IMR-90 (cell line): Measurements from ENCODE around the gene GPATCH2. TPM values are rescaled to one million over a fixed set of nuclear protein-coding genes. Genes with fewer than 3 reads are reported as not detected.

ENCODE experiments used
- ATAC-seq: fragments of 200-7000 bp; cut with Tn5 transposase; 2 replicates; pipeline ENCODE4 v1.9.1; 2020; ENCODE audit warnings: low read depth, mild to moderate bottlenecking, moderate library complexity
- BruUV-seq: library from RNA; stranded (reverse); fragments of 400-500 nt; replicated peaks from 2 replicates; lab custom pipeline; 2021; lab: Mats Ljungman, UMichigan
- CTCF ChIA-PET: fragments of 300-600 bp; formaldehyde crosslinking; extraction: SDS; loops from one replicate; lab custom pipeline; 2021; ENCODE audit warnings: antibody characterized with exemption; lab: Yijun Ruan, JAX
- POLR2A ChIA-PET: fragments of 300-600 bp; sonication (Branson Sonifier 250); formaldehyde crosslinking; loops from one replicate; lab custom pipeline; 2022; ENCODE audit warnings: antibody characterized with exemption; ENCODE audit not compliant: unreplicated experiment; lab: Charles Lee
- DNase-seq: peaks from one replicate; pipeline ENCODE4 v3.0.0; 2013
- H2AFZ ChIP-seq: replicated peaks from 2 replicates; pipeline ENCODE3; 2013; ENCODE audit warnings: low read length, mild to moderate bottlenecking; ENCODE audit not compliant: poor library complexity
- H2AK5ac ChIP-seq: 2 replicates; pipeline ENCODE4 v1.6.1; 2013; ENCODE audit warnings: low read depth, low read length, inconsistent platforms
- H2AK9ac ChIP-seq: replicated peaks from 2 replicates; pipeline ENCODE3; 2013; ENCODE audit warnings: mild to moderate bottlenecking, low read depth, low read length, moderate library complexity; ENCODE audit not compliant: poor library complexity
- H2BK120ac ChIP-seq: 2 replicates; pipeline ENCODE4 v1.6.1; 2013; ENCODE audit warnings: low read depth, low read length, inconsistent platforms
- H2BK15ac ChIP-seq: 3 replicates; pipeline ENCODE4 v1.6.1; 2013; ENCODE audit warnings: low read depth, low read length, inconsistent platforms
- H2BK20ac ChIP-seq: 2 replicates; pipeline ENCODE4 v1.6.1; 2013; ENCODE audit warnings: low read depth, mild to moderate bottlenecking, inconsistent platforms, low read length, moderate library complexity
- H2BK5ac ChIP-seq: 2 replicates; pipeline ENCODE4 v1.6.1; 2013; ENCODE audit warnings: mild to moderate bottlenecking, low read depth, low read length, inconsistent platforms; ENCODE audit not compliant: poor library complexity, severe bottlenecking
- H3K14ac ChIP-seq: replicated peaks from 2 replicates; pipeline ENCODE4 v1.6.1; 2013; ENCODE audit warnings: low read depth, low read length, inconsistent platforms
- H3K18ac ChIP-seq: 2 replicates; pipeline ENCODE4 v1.6.1; 2013; ENCODE audit warnings: low read depth, low read length, control low read depth
- H3K23ac ChIP-seq: 2 replicates; pipeline ENCODE4 v1.6.1; 2013; ENCODE audit warnings: low read depth, low read length, inconsistent platforms
- H3K27ac ChIP-seq: 2 replicates; pipeline ENCODE4 v1.5.1; 2013; ENCODE audit warnings: mild to moderate bottlenecking, control low read depth, low read length; ENCODE audit not compliant: insufficient read depth
- H3K27me3 ChIP-seq: 2 replicates; pipeline ENCODE4 v1.6.1; 2013; ENCODE audit warnings: low read length; ENCODE audit not compliant: control insufficient read depth, insufficient read depth
- H3K36me3 ChIP-seq: 2 replicates; pipeline ENCODE4 v1.6.1; 2013; ENCODE audit warnings: low read length, mixed read lengths; ENCODE audit not compliant: control insufficient read depth, insufficient read depth
- H3K4ac ChIP-seq: 2 replicates; pipeline ENCODE4 v1.6.1; 2013; ENCODE audit warnings: low read depth, low read length, inconsistent platforms
- H3K4me1 ChIP-seq: 2 replicates; pipeline ENCODE4 v1.6.1; 2013; ENCODE audit warnings: low read length, mixed read lengths; ENCODE audit not compliant: control insufficient read depth, insufficient read depth
- H3K4me2 ChIP-seq: 2 replicates; pipeline ENCODE4 v1.6.1; 2013; ENCODE audit warnings: low read depth, mild to moderate bottlenecking, control low read depth, low read length, moderate library complexity
- H3K4me3 ChIP-seq: 2 replicates; pipeline ENCODE4 v1.5.1; 2013; ENCODE audit warnings: low read depth, mild to moderate bottlenecking, control low read depth, low read length, moderate library complexity; ENCODE audit not compliant: insufficient read depth
- H3K56ac ChIP-seq: 2 replicates; pipeline ENCODE4 v1.6.1; 2013; ENCODE audit warnings: low read length, inconsistent platforms; ENCODE audit not compliant: insufficient read depth; ENCODE audit errors: extremely low read depth
- H3K79me1 ChIP-seq, 2 experiments: 2 replicates each; pipeline ENCODE4 v1.6.1; 2013; ENCODE audit warnings: low read length in 2 of 2, inconsistent platforms in 1 of 2, low read depth in 1 of 2
- H3K9ac ChIP-seq: 2 replicates; pipeline ENCODE4 v1.6.1; 2013; ENCODE audit warnings: low read depth, low read length, control low read depth
- H3K9me1 ChIP-seq: 2 replicates; pipeline ENCODE4 v1.6.1; 2013; ENCODE audit warnings: low read length, inconsistent platforms; ENCODE audit not compliant: insufficient read depth
- H3K9me3 ChIP-seq: 2 replicates; pipeline ENCODE4 v1.6.1; 2013; ENCODE audit warnings: low read length; ENCODE audit not compliant: control insufficient read depth, insufficient read depth
- H4K20me1 ChIP-seq: 2 replicates; pipeline ENCODE4 v1.6.1; 2013; ENCODE audit warnings: low read length, inconsistent platforms; ENCODE audit not compliant: insufficient read depth
- H4K5ac ChIP-seq: 2 replicates; pipeline ENCODE4 v1.6.1; 2013; ENCODE audit warnings: mild to moderate bottlenecking, low read depth, low read length, control low read depth
- H4K8ac ChIP-seq, 2 experiments: 2 replicates each; pipeline ENCODE4 v1.6.1; 2013; ENCODE audit warnings: low read depth in 2 of 2, low read length in 2 of 2, control low read depth in 1 of 2, inconsistent platforms in 1 of 2
- H4K91ac ChIP-seq: 2 replicates; pipeline ENCODE4 v1.6.1; 2013; ENCODE audit warnings: low read depth, low read length, inconsistent platforms; ENCODE audit not compliant: insufficient read depth
- CEBPB ChIP-seq: IDR thresholded peaks from 2 replicates; pipeline ENCODE4 v1.6.1; 2012; ENCODE audit warnings: low read depth, low read length, improper control_type of control experiment
- CHD1 ChIP-seq: IDR thresholded peaks from 2 replicates; pipeline ENCODE4 v1.6.1; 2012; ENCODE audit warnings: low read depth, low read length, improper control_type of control experiment
- MAZ ChIP-seq: IDR thresholded peaks from 2 replicates; pipeline ENCODE4 v1.6.1; 2012; ENCODE audit warnings: low read depth, mild to moderate bottlenecking, low read length, improper control_type of control experiment, moderate library complexity, borderline replicate concordance
- NFE2L2 ChIP-seq: fragments of 150-350 bp; IDR thresholded peaks from 2 replicates; pipeline ENCODE4 v1.6.1; 2016; ENCODE audit warnings: low read depth, mild to moderate bottlenecking, low read length
- POLR2A ChIP-seq: IDR thresholded peaks from 2 replicates; pipeline ENCODE4 v1.6.1; 2012; ENCODE audit warnings: mild to moderate bottlenecking, low read depth, low read length
- RAD21 ChIP-seq: IDR thresholded peaks from 2 replicates; pipeline ENCODE4 v1.6.1; 2012; ENCODE audit warnings: low read length, improper control_type of control experiment
- RFX5 ChIP-seq: IDR thresholded peaks from 2 replicates; pipeline ENCODE4 v1.8.0; 2012; ENCODE audit warnings: low read depth, mild to moderate bottlenecking, low read length, moderate library complexity
- WGBS, 2 experiments: methylation state at CpG; one replicate each; pipeline versions ENCODE4 v1.1.5 to v1.1.7; 2013; ENCODE audit warnings: missing lambda C conversion rate in 2 of 2; ENCODE audit not compliant: insufficient read length in 1 of 2; ENCODE audit errors: extremely low coverage in 2 of 2; 5-methylcytosine and 5-hydroxymethylcytosine counted together
- dilution Hi-C: fragments of 300-500 bp; cut with HindIII; formaldehyde crosslinking; loops from one replicate; pipeline ENCODE4 v1.14.3; 2018; ENCODE audit warnings: low sequenced_read_pairs; ENCODE audit not compliant: unreplicated experiment
- in situ Hi-C: fragments of 300-500 bp; cut with MboI; formaldehyde crosslinking; loops from 3 replicates; pipeline ENCODE4 v1.14.3; 2019; ENCODE audit warnings: low sequenced_read_pairs, inconsistent platforms, mixed read lengths
- intact Hi-C: fragments of 100-400 bp; cut with micrococcal nuclease; formaldehyde crosslinking; loops from 2 replicates; pipeline ENCODE4 v1.10.0; 2022
- polyA plus RNA-seq, 3 experiments: library from polyadenylated mRNA; depleted of rRNA; stranded (reverse); fragments of >200 nt; gene quantifications; 2 replicates each; pipeline ENCODE4 v1.2.3, GENCODE V29; 2012; ENCODE audit warnings: low replicate concordance in 1 of 3
- total RNA-seq: library from RNA; depleted of rRNA; stranded (reverse); fragments of >200 nt; gene quantifications from 2 replicates; pipeline ENCODE4 v1.2.3, GENCODE V29; 2012
- TF ChIP-seq, protein P1 (sequence below): conservative IDR thresholded peaks from 2 replicates; pipeline ENCODE4 v1.5.1; 2012; ENCODE audit warnings: mild to moderate bottlenecking, low read depth, low read length, improper control_type of control experiment
- TF ChIP-seq, protein P2 (sequence below): fragments of 150-350 bp; IDR thresholded peaks from 2 replicates; pipeline ENCODE4 v1.6.1; 2017; ENCODE audit warnings: mild to moderate bottlenecking, antibody characterized with exemption, low read length, low read depth
- TF ChIP-seq, protein P3 (sequence below): fragments of 150-350 bp; IDR thresholded peaks from 2 replicates; pipeline ENCODE4 v1.6.1; 2016; ENCODE audit warnings: low read depth, mild to moderate bottlenecking, low read length, moderate library complexity, borderline replicate concordance

The GPATCH2 gene
- total and polyA plus RNA-seq, 2 of the 4 experiments (the other 2 are of a cell fraction), result 4.7 to 11.8 TPM

DNA sequence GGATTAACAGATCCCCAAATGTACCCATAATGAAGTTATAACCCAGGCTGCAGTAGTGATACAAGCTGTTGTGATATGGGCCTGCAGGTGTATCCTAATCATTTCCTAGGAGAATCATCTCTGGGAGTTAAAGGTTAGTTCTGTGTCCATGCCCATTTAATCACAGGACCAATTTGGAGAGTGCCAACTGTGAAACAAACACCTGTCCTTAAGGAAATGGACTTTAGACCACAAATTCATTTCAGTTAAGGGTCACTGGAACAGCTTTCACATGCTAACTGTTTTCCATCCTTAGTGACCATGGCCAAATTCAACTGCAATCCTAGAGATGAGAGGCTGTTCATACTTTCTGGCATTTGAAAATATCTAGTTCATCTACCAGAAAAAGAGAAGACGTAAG lies 160.9 kb downstream of the GPATCH2 start:
- in situ Hi-C loops, result no loop called here
- CTCF ChIA-PET, result no interaction called here
- no TSS peak for BruUV-seq

More for the DNA sequence above, 160.9 kb downstream of the GPATCH2 start:
- Histone ChIP-seq H3K9ac (no peak overlapping the region), H3K4me3 (no peak overlapping the region), H3K56ac (no peak overlapping the region), H3K9me3 (peaks cover 4% of the 10 kb centered on the region; the same call in 1 of the 2 replicates), H2AK9ac (no peak overlapping the region), H2BK5ac (no peak overlapping the region), H4K5ac (no peak overlapping the region), H3K27me3 (no peaks in the 10 kb centered on the region), H4K91ac (no peak overlapping the region), H2BK120ac (no peak overlapping the region), H2BK20ac (no peak overlapping the region), H3K9me1 (no peaks in the 10 kb centered on the region), H3K36me3 (no peaks in the 10 kb centered on the region), H3K14ac (no peak overlapping the region), H3K4me2 (no peak overlapping the region), H3K27ac (no peak overlapping the region), H4K8ac (no peak overlapping the region), H2BK15ac (no peak overlapping the region), H2AK5ac (no peak overlapping the region), H3K23ac (no peak overlapping the region), H3K4ac (no peak overlapping the region), H4K20me1 (no peaks in the 10 kb centered on the region), H3K4me1 (no peaks in the 10 kb centered on the region), H3K79me1 (no peaks in the 10 kb centered on the region), H2AFZ (no peak overlapping the region), H3K18ac (no peak overlapping the region)
- POLR2A ChIA-PET, result no interaction called here
- TF ChIP-seq, protein P1, sequence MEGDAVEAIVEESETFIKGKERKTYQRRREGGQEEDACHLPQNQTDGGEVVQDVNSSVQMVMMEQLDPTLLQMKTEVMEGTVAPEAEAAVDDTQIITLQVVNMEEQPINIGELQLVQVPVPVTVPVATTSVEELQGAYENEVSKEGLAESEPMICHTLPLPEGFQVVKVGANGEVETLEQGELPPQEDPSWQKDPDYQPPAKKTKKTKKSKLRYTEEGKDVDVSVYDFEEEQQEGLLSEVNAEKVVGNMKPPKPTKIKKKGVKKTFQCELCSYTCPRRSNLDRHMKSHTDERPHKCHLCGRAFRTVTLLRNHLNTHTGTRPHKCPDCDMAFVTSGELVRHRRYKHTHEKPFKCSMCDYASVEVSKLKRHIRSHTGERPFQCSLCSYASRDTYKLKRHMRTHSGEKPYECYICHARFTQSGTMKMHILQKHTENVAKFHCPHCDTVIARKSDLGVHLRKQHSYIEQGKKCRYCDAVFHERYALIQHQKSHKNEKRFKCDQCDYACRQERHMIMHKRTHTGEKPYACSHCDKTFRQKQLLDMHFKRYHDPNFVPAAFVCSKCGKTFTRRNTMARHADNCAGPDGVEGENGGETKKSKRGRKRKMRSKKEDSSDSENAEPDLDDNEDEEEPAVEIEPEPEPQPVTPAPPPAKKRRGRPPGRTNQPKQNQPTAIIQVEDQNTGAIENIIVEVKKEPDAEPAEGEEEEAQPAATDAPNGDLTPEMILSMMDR, result no peak
- TF ChIP-seq NFE2L2, result no peak
- no peak for TF ChIP-seq POLR2A
- TF ChIP-seq, protein P2, sequence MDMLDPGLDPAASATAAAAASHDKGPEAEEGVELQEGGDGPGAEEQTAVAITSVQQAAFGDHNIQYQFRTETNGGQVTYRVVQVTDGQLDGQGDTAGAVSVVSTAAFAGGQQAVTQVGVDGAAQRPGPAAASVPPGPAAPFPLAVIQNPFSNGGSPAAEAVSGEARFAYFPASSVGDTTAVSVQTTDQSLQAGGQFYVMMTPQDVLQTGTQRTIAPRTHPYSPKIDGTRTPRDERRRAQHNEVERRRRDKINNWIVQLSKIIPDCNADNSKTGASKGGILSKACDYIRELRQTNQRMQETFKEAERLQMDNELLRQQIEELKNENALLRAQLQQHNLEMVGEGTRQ, result no peak
- TF ChIP-seq, protein P3, sequence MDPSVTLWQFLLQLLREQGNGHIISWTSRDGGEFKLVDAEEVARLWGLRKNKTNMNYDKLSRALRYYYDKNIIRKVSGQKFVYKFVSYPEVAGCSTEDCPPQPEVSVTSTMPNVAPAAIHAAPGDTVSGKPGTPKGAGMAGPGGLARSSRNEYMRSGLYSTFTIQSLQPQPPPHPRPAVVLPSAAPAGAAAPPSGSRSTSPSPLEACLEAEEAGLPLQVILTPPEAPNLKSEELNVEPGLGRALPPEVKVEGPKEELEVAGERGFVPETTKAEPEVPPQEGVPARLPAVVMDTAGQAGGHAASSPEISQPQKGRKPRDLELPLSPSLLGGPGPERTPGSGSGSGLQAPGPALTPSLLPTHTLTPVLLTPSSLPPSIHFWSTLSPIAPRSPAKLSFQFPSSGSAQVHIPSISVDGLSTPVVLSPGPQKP, result no peak
- no peak for TF ChIP-seq RFX5
- TF ChIP-seq MAZ, result no peak
- no peak for TF ChIP-seq CHD1
- no peak for TF ChIP-seq RAD21
- TF ChIP-seq CEBPB, result no peak
- dilution Hi-C loops, result no loop called here
- intact Hi-C loops, result no loop called here
- WGBS, 2 experiments, result no CpG with 5 or more reads among the region's 1 CpG
- ATAC-seq (no peak), DNase-seq (no peak)
